Uterus (tissue), 2 donors: Measurements from ENCODE around the gene MEIS2.

Source experiments
- CTCF ChIP-seq, 4 experiments: fragments of 200-600 bp in 2 of 4; fragments of 450-650 bp in 2 of 4; sonication (generic) in 2 of 4; IDR thresholded peaks; one replicate each; pipeline ENCODE4 v1.5.1; 2016 to 2019; ENCODE audit warnings: antibody characterized with exemption in 4 of 4, mild to moderate bottlenecking in 2 of 4, moderate library complexity in 1 of 4
- POLR2A ChIP-seq, 2 donors: fragments of 450-650 bp; IDR thresholded peaks; one replicate each; pipeline ENCODE4 v1.6.1; 2016; ENCODE audit warnings: antibody characterized with exemption in 2 of 2, mild to moderate bottlenecking in 1 of 2, moderate library complexity in 1 of 2

GRCh38 chr15:37037071-37037655 is 63.2 kb downstream of the MEIS2 start:
- TF ChIP-seq POLR2A (IDR thresholded peaks at IDR 0.05) (no peak), CTCF (IDR thresholded peaks at IDR 0.05) (no peak)
